GM21737 (cell line): ENCODE measurements around the gene ZBTB48.
"Not testable (repeated sequence)": the region's sequence is repeated elsewhere in the genome, so short reads cannot be mapped to it uniquely, and the experiment has no call there.

ENCODE experiments used
- ATAC-seq: cut with Tn5 transposase; IDR thresholded peaks from one replicate; pipeline ENCODE4 v1.9.1; 2021; ENCODE audit warnings: mild to moderate bottlenecking, moderate library complexity; ENCODE audit not compliant: unreplicated experiment

ZBTB48 gene

GRCh38 chr1:6590046-6590445, 10.3 kb downstream of the ZBTB48 start:
- ATAC-seq = no peak

- ATAC-seq = no peak
These were observed 11.4 kb downstream of the ZBTB48 start for GRCh38 chr1:6591222-6591621.

GRCh38 chr1:6591644-6592043, 11.8 kb downstream of the ZBTB48 start:
- no peak for ATAC-seq

- no peak for ATAC-seq
These were observed 12.6 kb downstream of the ZBTB48 start for GRCh38 chr1:6592441-6592840.

- ATAC-seq = no peak
These were observed 13.2 kb downstream of the ZBTB48 start for GRCh38 chr1:6592865-6593593.

GRCh38 chr1:6593810-6594209, 14.0 kb downstream of the ZBTB48 start:
- ATAC-seq = no peak

- ATAC-seq = no peak
These were observed 15.4 kb downstream of the ZBTB48 start for GRCh38 chr1:6594977-6595740.

GRCh38 chr1:6596351-6596750, 16.6 kb downstream of the ZBTB48 start:
- ATAC-seq = no peak

GRCh38 chr1:6596886-6597776, 17.3 kb downstream of the ZBTB48 start:
- no peak for ATAC-seq

GRCh38 chr1:6597777-6598131, 18.0 kb downstream of the ZBTB48 start:
- ATAC-seq = no peak

GRCh38 chr1:6599141-6599975, 19.6 kb downstream of the ZBTB48 start:
- no peak for ATAC-seq

- not testable (repeated sequence) for ATAC-seq
These were observed 20.2 kb downstream of the ZBTB48 start for GRCh38 chr1:6599991-6600390.

- ATAC-seq = no peak
These were observed 20.7 kb downstream of the ZBTB48 start for GRCh38 chr1:6600410-6601048.

GRCh38 chr1:6601049-6601922, 21.5 kb downstream of the ZBTB48 start:
- peak; percentile 33 for ATAC-seq

- ATAC-seq = peak; percentile 26
These were observed 22.3 kb downstream of the ZBTB48 start for GRCh38 chr1:6601923-6602668.

- ATAC-seq = peak; percentile 45
These were observed 23.0 kb downstream of the ZBTB48 start, which contains the start of gene KLHL21 for GRCh38 chr1:6602669-6603237. TSS of gene KLHL21 (minus strand) at chr1:6602869. CDS start at chr1:6602817, 52 bp downstream.

- peak; percentile 14 for ATAC-seq
These were observed 23.6 kb downstream of the ZBTB48 start for GRCh38 chr1:6603238-6603914.
